Endothelial cell of coronary artery (primary cell): ENCODE data around the gene ASTN1. TPM values are rescaled to one million over a fixed set of nuclear protein-coding genes. Genes with fewer than 3 reads are reported as not detected.

ENCODE experiments used
- total RNA-seq: library from RNA; depleted of rRNA; stranded (reverse); fragments of >200 nt; gene quantifications from 2 replicates; pipeline ENCODE4 v1.2.3, GENCODE V29; 2014

Gene ASTN1
- not detected in 2 replicates for total RNA-seq

DNA sequence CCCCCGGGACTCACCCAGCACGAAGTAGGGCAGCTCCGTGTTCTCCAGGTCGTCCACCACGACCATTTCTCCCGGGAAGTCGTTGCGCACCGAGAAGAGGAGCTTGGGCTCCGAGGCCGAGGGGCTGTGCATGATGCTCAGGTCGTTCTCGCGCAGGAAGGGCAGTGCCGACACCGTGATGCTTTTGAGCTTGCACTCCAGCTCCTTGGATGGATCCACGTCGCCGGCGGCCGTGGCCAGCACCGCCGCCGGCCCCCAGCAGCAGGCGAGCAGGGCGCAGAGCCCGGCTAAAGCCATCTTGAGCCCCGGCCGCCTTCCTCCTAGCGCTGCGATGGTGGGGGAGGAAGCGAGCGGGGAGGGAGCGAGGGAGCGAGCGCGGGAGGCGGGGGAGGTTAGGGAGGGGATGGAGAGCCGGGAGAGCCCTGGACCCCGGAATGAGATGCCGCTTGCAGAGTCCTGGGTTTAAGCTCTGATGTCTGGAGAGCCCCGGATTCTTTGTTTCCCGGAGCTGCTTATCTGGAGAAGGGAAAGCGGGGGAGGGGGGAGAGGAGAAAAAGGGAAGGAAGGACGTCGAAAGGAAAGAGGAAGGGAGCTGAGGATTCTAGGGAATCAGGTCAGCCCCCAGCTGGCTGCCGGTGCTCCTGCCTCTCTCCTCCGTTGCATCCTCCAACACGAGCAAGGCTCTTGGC is at the start of gene ASTN1:
Gene ASTN1, minus strand, starts transcription at position 333 of the 689 bp plus-strand sequence. Its CDS starts 36 bp downstream, at position 297.

DNA sequence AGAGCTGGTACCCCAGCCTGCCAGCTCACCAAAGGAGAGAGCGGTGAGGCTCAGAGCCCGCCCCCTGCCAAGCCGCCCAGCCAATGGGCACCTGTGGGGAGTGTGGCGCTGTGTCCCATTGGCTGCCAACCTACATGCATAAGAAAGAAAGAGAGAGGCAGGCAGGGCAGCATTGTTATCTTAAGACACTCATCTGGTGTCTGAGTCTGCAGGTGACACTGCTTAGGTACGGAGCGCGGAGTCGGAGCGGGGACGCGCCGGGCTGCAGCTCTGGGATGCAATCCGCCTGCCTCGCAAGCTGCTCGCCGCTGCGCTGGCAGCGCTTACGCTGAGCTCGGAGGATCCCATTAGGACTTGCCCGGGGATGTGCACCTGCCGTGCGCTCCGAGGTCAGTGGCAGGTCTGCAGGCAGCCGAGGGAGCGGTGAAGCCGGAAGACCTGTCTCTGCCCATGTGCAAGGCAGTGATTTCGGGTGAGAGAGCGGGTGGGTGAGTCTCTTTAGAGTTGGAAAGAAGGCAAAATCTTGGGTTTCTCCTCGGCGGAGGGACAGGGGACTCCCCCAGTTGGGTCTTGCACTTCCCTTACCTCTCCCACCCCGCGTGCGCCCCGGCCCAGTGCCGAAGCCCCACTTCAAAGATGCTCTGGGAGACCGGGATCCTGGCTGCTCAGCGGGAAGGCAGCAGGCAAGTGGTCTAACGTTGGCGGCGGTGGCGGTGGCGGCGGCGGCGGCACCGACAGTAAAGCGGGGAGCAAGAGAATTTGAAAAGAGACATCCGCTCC is 6.4 kb upstream of the ASTN1 start, which contains the start of gene BRINP2:
Gene BRINP2, plus strand, starts transcription at position 203 of the 780 bp plus-strand sequence. CDS start 58,919 bp downstream, outside the sequence.

Other genes starting within 250 kb of the ASTN1 start
- not detected in 2 replicates for gene BRINP2, start 6.2 kb upstream of the ASTN1 start, total RNA-seq